AG09319 (cell line): ENCODE measurements around the gene PPP6R3.
"Not testable (repeated sequence)": the region's sequence is repeated elsewhere in the genome, so short reads cannot be mapped to it uniquely, and the experiment has no call there.

Experiments used
- DNase-seq: peaks from one replicate; pipeline ENCODE4 v3.0.0-alpha.2; 2010; ENCODE audit warnings: low read depth; ENCODE audit errors: extremely low read depth
- CTCF ChIP-seq: IDR thresholded peaks from 2 replicates; pipeline ENCODE4 v1.5.1; 2011; ENCODE audit warnings: low read depth, mild to moderate bottlenecking, inconsistent platforms, low read length, moderate library complexity

The PPP6R3 gene

GRCh38 chr11:68470304-68470811 lies 9.8 kb downstream of the PPP6R3 start:
- DNase-seq, result no peak
- TF ChIP-seq CTCF, result no peak

DNA sequence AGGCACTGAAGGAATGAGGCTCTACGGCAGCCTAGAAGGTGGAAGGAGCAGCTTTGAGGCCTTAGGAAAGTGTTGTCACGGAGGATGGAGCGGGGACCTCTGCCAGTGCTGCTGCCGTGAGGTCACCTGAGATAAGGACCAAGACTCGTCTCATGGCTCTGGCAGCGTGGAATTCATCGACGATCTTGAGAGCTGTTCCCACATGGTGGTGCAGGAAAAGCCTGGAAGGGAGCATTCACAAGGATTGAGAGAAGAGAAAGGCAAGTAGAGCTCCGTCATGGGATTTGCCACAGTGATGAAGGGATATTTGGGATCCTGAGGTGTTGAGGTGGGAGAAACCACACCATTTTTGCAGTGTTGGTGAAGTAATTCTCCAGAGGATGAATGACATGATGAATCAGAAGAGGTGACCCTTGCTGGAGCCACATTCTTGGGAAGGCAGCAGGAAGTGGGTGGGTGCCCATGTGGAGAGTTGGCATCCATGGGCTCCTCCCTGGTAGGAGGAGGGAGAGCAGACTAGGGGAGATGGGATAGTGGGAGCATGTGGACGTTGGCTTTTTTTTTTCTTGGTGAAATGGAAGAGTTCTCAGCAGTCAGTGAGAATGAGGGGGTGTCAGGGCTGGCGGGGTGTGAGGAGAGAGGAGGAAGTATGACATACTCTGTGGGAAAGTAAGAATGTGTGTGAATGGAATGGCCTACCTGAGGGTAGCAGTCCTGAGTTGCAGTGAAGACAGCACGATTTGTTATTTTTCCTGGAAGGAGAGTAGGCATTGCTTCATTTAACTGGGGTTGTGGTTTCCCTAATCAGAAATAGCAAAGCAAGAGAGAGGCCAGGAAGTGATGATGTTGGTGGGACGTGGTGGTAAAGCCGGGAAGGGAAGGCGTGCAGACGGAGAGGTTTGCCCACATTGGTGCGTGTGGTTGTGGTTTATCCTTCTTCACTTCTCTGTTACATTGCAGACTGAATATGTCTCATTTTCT lies 11.1 kb downstream of the PPP6R3 start:
- DNase-seq, result no peak
- TF ChIP-seq CTCF, result no peak

GRCh38 chr11:68472778-68473177 lies 12.2 kb downstream of the PPP6R3 start:
- DNase-seq, result no peak
- no peak for TF ChIP-seq CTCF

DNA sequence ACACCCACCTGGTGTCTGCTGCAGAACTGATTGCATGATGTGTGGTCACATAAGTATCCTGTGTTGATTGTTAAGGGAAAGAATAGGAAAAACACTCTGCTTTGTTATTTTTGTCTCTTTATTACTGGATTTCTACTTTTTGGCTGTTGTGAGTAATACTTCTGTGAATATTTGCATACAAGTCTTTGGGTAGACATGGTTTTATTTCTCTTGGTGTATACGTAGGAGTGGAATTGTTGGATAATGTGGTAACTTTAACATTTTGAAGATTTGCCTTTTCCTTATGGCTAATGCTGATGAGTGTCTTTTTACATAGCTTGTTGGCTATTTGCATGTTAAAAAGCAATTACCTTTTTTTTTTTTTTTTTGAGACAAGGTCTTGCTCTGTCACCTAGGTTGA lies 13.1 kb downstream of the PPP6R3 start:
- no peak for DNase-seq
- TF ChIP-seq CTCF, result no peak

DNA sequence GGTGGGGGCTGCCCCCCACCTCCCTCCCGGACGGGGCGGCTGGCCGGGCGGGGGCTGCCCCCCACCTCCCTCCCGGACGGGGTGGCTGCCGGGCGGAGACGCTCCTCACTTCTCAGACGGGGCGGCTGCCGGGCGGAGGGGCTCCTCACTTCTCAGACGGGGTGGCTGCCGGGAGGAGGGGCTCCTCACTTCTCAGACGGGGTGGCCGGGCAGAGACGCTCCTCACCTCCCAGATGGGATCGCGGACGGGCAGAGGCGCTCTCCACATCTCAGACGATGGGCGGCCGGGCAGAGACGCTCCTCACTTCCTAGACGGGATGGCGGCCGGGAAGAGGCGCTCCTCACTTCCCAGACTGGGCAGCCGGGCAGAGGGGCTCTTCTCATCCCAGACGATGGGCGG lies 15.1 kb downstream of the PPP6R3 start:
- DNase-seq, result not testable (repeated sequence)

- no peak for DNase-seq
- no peak for TF ChIP-seq CTCF
These were observed 18.8 kb downstream of the PPP6R3 start for GRCh38 chr11:68479390-68479789.

DNA sequence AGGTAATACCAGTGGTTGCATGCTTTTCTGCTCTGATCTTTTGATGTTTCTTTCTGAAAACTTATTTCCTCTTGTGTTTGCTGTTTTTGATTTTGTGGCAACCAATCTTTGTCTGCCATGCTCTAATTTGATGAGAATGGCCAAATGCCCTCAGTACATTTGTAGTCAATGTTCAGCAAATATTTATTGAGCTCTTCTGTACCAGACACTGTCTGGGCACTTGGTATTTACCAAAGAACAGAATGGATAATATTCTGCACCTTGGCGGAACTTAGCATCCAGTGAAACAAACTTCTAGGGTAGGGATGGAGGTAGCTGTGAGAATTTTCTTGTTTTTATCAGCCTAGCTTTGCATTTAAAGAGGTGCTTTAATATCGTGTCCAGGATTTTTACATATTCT lies 19.6 kb downstream of the PPP6R3 start:
- TF ChIP-seq CTCF, result no peak
- no peak for DNase-seq
